KOPT-K1 (cell line): ENCODE results near the gene SLX9.

Experiments
- H3K27ac ChIP-seq: fragments of 200-600 bp; sonication (generic); 2 replicates; pipeline ENCODE4 v1.5.1; 2016; ENCODE audit warnings: antibody characterized with exemption, mild to moderate bottlenecking, low read depth, low read length; ENCODE audit not compliant: poor library complexity, severe bottlenecking
- H3K36me3 ChIP-seq: fragments of 200-600 bp; sonication (generic); 2 replicates; pipeline ENCODE4 v1.5.1; 2017; ENCODE audit warnings: antibody characterized with exemption, mild to moderate bottlenecking, low read length, moderate library complexity; ENCODE audit not compliant: insufficient read depth
- H3K9me3 ChIP-seq: fragments of 200-600 bp; sonication (generic); 2 replicates; pipeline ENCODE4 v1.5.1; 2017; ENCODE audit warnings: antibody characterized with exemption, low read length, mild to moderate bottlenecking; ENCODE audit not compliant: insufficient read depth, poor library complexity, severe bottlenecking

Gene SLX9

GRCh38 chr21:44995343-44995941, 55.6 kb downstream of the SLX9 start:
- Histone ChIP-seq H3K27ac (no peak overlapping the region), H3K36me3 (no peaks in the 10 kb centered on the region), H3K9me3 (no peaks in the 10 kb centered on the region)

- no peak overlapping the region for H3K27ac ChIP-seq
- H3K36me3 ChIP-seq = no peaks in the 10 kb centered on the region
- no peaks in the 10 kb centered on the region for H3K9me3 ChIP-seq
Measured at GRCh38 chr21:44996096-44996495, 56.3 kb downstream of the SLX9 start.

- H3K9me3 ChIP-seq = no peaks in the 10 kb centered on the region
- no peak overlapping the region for H3K27ac ChIP-seq
- H3K36me3 ChIP-seq = no peaks in the 10 kb centered on the region
Measured at GRCh38 chr21:44996501-44996921, 56.7 kb downstream of the SLX9 start.

DNA sequence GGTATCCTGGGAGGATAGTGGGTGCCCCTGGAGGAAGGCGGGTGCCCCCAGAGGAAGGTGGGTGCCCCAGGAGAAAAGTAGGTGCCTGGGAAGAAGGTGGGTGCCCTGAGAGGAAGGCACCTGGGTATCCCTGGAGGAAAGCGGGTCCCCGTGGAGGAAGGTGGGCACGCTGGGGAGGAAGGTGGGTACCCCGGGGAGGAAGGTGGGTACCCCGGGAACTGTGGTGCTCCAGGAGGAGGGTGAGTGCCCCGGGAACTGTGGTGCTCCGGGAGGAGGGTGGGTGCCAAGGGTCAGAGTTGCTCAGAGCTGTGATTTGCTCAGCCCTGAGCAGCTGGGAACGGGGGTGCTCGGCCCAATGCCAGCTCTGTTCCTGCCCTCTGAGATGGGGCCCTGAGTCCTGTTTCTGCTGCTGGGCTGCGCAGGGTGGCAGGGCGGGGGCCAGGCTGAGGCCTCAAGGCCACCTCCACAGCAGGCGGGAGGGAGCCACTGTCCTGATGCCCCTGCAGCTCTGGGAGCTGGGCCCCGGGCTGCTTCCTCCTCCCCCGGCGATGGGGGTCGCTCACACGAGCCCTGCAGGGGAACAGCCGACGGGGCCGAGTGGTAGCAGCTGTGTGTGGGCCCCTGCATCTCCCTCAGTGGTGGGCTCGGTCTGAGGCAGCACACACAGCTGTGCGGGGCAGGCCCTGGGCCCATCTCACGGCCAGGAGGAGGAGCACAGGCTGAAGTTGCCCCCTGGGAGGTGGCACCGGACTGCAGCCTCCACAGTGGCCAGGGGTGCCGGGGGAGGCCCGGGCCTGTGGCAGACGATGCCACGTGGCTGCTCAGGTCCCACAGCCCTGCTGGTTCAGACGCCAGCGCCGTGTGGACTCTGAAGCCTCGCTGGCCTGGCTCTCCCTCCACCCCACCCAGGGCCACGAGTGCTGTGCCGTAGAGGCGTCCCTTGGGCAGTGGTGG, 57.4 kb downstream of the SLX9 start:
- H3K27ac ChIP-seq = no peak overlapping the region
- H3K36me3 ChIP-seq = no peaks in the 10 kb centered on the region
- H3K9me3 ChIP-seq = no peaks in the 10 kb centered on the region

DNA sequence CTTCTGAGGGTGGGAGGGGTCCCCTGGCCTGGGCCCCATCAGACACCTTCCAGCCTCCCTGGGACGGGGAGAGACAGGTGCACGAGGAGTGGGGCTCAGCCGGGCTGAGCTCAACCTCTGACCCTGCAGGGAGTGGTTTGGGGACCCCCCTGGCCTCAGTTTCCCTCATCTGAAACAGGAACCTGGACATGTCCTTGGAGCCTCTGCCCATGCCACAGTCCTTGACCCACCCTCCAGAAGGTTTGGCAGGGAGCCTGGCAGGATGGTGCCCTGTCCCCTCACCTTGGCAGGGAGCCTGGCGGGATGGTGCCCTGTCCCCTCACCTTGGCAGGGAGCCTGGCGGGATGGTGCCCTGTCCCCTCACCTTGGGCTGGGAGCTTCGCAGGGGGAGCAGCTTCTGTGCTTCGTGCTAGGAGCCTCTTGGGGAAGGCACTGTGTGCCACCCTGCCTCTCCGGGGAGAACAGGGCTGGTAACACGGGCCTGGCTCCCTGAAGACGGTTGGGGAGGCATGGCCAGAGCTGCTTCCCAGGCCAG, 58.3 kb downstream of the SLX9 start:
- H3K36me3 ChIP-seq = no peaks in the 10 kb centered on the region
- H3K9me3 ChIP-seq = no peaks in the 10 kb centered on the region
- no peak overlapping the region for H3K27ac ChIP-seq

DNA sequence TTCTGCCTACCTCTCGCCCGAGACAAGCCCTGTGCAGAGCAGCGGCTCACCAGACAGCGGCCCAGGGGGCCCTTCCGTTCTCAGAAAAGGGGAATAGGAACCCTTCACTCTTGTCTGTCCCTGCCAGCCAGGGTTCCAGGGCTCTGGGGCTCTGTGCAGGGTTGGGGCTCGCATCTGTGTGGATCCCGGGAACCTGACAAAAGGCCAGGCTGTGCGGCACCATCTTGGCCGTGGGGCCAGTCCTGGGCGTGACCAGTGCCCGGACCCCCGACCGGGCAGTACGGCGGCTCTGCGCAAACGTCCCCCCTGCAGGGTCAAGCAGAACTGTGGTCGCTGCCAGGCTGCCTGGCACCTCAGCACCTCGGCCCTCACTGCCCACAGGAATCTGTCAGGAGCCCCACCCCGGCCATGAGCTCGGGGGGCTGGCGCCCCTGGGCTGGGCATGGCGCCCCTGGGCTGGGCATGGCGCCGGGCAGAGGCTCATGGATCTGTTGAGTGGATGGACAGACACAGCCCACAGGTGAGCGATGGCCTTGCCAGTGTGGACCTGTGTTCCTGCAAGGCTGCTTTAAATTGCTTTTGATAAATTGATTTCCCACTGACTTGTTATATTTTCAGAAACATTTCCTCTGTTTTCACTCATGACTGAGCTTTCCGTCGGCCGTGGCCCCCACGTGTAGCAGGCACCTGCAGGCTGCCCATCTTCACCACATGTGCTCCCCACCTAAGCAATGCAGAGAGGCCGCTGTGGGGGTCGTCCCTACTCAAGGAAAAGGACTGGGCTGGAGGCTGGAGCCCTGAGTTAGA, 59.0 kb downstream of the SLX9 start:
- no peak overlapping the region for H3K27ac ChIP-seq

DNA sequence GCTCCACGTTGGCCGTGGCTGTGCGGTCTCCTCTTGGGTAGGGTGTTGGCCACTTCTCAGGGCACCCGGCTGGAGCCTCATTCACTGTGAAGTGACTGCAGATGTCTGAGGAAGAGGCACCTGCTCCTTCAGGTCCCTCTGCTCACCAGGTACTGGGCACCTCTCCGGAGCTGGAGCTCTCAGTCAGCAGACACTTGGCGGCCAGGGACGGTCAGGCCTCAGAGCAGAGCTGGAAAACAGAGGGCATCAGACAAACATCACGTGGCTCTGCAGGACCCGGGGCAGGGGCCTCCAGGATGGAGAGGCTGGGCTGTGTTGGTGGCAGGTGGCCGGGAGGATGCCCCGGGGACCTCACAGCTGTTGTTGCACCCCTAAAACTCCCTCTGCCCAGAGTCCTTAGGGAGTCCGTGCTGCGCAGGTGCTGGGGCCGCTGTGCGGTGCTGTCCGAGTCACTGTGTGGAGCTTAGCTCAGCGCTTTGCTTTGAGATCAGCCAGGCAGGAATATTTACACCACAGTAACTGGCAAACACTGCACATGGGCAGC, 59.7 kb downstream of the SLX9 start:
- Histone ChIP-seq H3K36me3 (no peaks in the 10 kb centered on the region), H3K9me3 (no peaks in the 10 kb centered on the region), H3K27ac (no peak overlapping the region)

More for the DNA sequence above, 59.0 kb downstream of the SLX9 start:
- no peaks in the 10 kb centered on the region for H3K9me3 ChIP-seq
- H3K36me3 ChIP-seq = no peaks in the 10 kb centered on the region

- no peaks in the 10 kb centered on the region for H3K9me3 ChIP-seq
- H3K36me3 ChIP-seq = no peaks in the 10 kb centered on the region
- no peak overlapping the region for H3K27ac ChIP-seq
Measured at GRCh38 chr21:44999972-45000636, 60.3 kb downstream of the SLX9 start.

DNA sequence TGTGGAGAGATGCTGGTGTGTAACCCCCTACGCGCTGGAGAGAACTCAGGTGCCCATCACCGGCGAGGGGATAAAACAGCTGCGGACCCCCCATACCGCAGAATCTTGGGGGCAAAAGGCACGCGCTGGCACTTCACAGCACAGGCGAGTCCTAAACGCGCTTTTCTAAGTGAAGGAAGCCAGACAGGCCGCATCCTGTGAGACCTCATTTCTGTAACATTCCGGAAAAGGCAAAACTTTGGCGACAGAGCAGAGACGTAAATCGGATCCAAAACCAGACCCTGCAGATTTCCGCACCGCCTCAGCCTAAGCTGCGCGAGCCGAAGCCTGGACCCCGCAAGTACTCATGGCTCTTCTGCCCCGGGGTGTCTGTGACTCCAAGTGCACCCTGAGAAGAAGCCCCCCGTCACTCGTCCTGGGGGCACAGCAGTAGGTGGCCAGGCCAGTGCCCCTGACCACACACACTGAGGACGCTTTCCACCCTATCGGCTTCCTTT, 60.9 kb downstream of the SLX9 start:
- Histone ChIP-seq H3K27ac (no peak overlapping the region), H3K36me3 (no peaks in the 10 kb centered on the region)

DNA sequence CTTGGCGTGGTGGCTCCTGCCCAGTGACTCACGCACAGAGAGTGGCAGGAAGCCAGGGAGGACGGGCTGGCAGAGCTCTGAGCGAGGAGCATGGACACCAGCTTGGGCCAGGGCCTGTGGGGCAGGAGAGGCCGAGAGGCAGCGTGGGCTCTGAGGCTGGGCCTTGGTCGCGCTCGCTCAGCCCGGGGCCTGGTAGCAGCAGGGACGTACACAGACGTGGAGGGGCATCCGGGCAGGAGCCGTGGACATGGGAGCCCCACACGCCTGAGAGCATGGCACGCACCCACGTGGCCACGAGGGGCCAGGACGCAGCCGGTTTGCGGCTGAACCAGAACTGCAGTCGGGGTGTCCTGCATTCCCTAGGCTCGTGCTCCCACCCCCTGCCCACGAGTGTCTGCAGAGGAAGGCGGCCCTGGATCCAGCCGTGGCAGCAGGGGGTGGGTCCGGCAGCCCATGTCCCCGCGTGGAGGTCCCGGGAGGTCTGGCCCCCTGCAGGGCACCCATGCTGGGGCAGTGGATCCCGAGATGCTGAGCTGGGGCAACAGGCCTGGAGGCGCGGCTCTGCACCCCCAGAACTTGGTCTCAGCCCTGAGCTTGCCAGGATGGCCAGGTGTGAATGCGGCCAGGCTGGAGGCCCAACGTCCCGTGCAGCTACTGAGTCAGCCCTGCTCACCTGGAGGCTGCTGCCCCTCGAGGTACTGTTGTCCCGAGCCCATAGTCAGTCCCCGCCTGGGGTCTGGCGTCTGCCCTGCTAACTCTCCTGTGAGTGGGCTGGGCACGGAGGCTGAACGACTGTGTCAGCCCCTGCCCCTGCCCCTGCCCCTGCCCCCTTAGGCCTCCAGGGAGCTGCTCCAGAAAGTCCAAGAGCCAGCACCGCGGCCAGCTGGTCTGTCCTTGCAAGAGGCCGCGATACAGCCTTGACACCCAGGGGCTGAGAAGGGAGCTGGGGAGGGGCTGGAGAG, 61.6 kb downstream of the SLX9 start:
- no peak overlapping the region for H3K27ac ChIP-seq

More for the DNA sequence above, 60.9 kb downstream of the SLX9 start:
- peaks cover 2% of the 10 kb centered on the region for H3K9me3 ChIP-seq

GRCh38 chr21:45002381-45003204, 62.8 kb downstream of the SLX9 start:
- Histone ChIP-seq H3K9me3 (peaks cover 7% of the 10 kb centered on the region), H3K36me3 (no peaks in the 10 kb centered on the region), H3K27ac (no peak overlapping the region)

More for the DNA sequence above, 61.6 kb downstream of the SLX9 start:
- Histone ChIP-seq H3K36me3 (no peaks in the 10 kb centered on the region), H3K9me3 (peaks cover 7% of the 10 kb centered on the region)

DNA sequence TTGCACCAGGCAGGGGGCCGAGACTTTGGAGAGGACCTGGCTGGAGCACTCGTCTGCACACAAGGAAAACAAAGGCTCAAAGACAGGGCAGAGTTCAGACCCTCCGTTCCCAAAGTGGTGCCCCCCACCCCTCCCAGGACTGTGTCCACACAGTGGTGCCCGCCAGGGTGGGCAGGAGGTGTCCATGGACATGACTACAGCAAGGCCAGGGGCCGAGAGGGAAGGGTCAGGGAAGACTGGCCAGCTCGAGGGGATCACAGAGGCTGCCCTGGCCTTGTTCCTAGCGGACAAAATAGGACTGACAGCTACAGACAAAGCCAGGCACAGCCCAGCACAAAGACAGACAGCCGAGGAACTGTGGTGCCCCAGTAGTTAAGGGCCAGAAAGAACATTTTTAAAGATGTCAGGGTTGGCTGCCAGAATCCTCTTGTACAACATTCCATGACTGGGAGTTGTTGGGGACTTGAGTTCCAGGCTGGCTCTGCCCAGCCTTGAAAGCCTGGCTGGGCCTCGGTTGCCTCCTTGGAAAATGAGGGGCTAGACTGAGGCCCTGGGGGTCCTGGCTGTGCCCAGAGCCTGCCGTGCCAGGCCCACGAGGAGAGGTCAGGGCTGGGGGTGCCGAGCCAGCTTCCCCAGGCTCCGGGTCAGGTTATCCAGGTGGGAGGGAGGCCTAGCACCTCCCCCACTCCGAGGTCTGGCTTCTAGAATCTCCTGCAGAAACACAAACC, 63.7 kb downstream of the SLX9 start:
- Histone ChIP-seq H3K36me3 (no peaks in the 10 kb centered on the region), H3K27ac (no peak overlapping the region), H3K9me3 (peaks cover 7% of the 10 kb centered on the region)
